ENCODE data around the gene GFM1.

DNA sequence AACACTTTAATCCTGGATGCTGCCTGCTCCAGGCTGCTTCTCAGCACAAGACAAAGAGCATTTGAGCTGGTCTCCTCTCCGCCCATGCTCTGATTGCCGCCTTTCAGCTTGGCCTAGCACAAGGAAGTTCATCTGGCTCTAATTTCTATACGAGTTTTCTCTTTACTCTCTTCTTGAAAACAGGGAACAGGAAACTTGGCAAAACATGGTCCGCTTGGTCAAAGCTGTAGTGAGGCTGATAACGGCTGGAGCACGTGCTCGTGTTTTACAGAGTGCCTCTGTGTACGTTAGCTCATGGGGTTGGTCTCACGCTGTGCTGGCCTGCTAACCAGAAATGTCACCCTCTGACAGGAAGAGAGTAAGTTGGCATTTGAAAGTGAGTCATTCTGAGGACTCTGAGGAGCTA, 68.8 kb downstream of the GFM1 start:
- TF ChIP-seq, protein P1, sequence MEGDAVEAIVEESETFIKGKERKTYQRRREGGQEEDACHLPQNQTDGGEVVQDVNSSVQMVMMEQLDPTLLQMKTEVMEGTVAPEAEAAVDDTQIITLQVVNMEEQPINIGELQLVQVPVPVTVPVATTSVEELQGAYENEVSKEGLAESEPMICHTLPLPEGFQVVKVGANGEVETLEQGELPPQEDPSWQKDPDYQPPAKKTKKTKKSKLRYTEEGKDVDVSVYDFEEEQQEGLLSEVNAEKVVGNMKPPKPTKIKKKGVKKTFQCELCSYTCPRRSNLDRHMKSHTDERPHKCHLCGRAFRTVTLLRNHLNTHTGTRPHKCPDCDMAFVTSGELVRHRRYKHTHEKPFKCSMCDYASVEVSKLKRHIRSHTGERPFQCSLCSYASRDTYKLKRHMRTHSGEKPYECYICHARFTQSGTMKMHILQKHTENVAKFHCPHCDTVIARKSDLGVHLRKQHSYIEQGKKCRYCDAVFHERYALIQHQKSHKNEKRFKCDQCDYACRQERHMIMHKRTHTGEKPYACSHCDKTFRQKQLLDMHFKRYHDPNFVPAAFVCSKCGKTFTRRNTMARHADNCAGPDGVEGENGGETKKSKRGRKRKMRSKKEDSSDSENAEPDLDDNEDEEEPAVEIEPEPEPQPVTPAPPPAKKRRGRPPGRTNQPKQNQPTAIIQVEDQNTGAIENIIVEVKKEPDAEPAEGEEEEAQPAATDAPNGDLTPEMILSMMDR (IDR thresholded peaks at IDR 0.05 in 4 of 5, conservative IDR thresholded peaks at IDR 0.05 in 1 of 5): no peak
- TF ChIP-seq POLR2A (IDR thresholded peaks at IDR 0.05): no peak

All from gastrocnemius medialis (tissue), 4 donors.